ENCODE data around the gene ARHGEF1.

DNA sequence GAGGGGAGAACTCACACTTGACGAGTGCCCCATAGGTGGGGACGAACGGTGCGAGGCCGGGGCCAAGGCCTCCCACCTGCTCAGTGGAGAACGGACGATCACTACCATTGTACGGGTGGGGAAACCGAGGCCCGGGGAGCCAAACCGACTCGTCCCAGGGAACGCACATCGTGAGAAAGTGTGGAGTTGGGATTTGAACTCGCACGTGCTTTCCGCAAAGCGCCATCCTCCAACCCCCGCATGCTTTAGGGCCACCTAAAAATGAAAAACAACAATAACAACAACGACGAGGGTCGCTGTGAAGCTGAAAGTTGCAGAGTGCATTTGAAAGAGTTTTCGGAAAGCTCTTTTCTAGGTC is 458 bp downstream of the ARHGEF1 start:
- TF ChIP-seq, protein P1, sequence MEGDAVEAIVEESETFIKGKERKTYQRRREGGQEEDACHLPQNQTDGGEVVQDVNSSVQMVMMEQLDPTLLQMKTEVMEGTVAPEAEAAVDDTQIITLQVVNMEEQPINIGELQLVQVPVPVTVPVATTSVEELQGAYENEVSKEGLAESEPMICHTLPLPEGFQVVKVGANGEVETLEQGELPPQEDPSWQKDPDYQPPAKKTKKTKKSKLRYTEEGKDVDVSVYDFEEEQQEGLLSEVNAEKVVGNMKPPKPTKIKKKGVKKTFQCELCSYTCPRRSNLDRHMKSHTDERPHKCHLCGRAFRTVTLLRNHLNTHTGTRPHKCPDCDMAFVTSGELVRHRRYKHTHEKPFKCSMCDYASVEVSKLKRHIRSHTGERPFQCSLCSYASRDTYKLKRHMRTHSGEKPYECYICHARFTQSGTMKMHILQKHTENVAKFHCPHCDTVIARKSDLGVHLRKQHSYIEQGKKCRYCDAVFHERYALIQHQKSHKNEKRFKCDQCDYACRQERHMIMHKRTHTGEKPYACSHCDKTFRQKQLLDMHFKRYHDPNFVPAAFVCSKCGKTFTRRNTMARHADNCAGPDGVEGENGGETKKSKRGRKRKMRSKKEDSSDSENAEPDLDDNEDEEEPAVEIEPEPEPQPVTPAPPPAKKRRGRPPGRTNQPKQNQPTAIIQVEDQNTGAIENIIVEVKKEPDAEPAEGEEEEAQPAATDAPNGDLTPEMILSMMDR (IDR thresholded peaks at IDR 0.05), result no peak
- no peak for TF ChIP-seq POLR2A (IDR thresholded peaks at IDR 0.05)

Measured in body of pancreas (tissue), 4 donors.